PC-9 (cell line): ENCODE measurements around the gene CDH26.

Source experiments
- EZH2 ChIP-seq: fragments of 200-600 bp; sonication (generic); IDR thresholded peaks from 2 replicates; pipeline ENCODE4 v1.8.0; 2017; ENCODE audit warnings: antibody characterized with exemption, low read depth
- TF ChIP-seq, protein P1 (sequence below): fragments of 200-600 bp; sonication (generic); conservative IDR thresholded peaks from 2 replicates; pipeline ENCODE4 v1.6.1; 2017; ENCODE audit warnings: mixed run types, antibody characterized with exemption, mild to moderate bottlenecking, moderate library complexity

GRCh38 chr20:60024801-60025200, 66.6 kb downstream of the CDH26 start:
- TF ChIP-seq, protein P1, sequence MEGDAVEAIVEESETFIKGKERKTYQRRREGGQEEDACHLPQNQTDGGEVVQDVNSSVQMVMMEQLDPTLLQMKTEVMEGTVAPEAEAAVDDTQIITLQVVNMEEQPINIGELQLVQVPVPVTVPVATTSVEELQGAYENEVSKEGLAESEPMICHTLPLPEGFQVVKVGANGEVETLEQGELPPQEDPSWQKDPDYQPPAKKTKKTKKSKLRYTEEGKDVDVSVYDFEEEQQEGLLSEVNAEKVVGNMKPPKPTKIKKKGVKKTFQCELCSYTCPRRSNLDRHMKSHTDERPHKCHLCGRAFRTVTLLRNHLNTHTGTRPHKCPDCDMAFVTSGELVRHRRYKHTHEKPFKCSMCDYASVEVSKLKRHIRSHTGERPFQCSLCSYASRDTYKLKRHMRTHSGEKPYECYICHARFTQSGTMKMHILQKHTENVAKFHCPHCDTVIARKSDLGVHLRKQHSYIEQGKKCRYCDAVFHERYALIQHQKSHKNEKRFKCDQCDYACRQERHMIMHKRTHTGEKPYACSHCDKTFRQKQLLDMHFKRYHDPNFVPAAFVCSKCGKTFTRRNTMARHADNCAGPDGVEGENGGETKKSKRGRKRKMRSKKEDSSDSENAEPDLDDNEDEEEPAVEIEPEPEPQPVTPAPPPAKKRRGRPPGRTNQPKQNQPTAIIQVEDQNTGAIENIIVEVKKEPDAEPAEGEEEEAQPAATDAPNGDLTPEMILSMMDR = no peak
- no peak for TF ChIP-seq EZH2
